ENCODE results near the gene KCTD20. TPM values are rescaled to one million over a fixed set of nuclear protein-coding genes. Genes with fewer than 3 reads are reported as not detected.

KCTD20 gene
- total and polyA plus RNA-seq, 10 of the 15 experiments (the other 5 are each of a cell fraction or from before 2014, with no cell fraction given): 18.1 to 77.0 (median 50.5) TPM

GRCh38 chr6:36463676-36464075 is 20.9 kb downstream of the KCTD20 start (continued):
- TF ChIP-seq, protein P1, sequence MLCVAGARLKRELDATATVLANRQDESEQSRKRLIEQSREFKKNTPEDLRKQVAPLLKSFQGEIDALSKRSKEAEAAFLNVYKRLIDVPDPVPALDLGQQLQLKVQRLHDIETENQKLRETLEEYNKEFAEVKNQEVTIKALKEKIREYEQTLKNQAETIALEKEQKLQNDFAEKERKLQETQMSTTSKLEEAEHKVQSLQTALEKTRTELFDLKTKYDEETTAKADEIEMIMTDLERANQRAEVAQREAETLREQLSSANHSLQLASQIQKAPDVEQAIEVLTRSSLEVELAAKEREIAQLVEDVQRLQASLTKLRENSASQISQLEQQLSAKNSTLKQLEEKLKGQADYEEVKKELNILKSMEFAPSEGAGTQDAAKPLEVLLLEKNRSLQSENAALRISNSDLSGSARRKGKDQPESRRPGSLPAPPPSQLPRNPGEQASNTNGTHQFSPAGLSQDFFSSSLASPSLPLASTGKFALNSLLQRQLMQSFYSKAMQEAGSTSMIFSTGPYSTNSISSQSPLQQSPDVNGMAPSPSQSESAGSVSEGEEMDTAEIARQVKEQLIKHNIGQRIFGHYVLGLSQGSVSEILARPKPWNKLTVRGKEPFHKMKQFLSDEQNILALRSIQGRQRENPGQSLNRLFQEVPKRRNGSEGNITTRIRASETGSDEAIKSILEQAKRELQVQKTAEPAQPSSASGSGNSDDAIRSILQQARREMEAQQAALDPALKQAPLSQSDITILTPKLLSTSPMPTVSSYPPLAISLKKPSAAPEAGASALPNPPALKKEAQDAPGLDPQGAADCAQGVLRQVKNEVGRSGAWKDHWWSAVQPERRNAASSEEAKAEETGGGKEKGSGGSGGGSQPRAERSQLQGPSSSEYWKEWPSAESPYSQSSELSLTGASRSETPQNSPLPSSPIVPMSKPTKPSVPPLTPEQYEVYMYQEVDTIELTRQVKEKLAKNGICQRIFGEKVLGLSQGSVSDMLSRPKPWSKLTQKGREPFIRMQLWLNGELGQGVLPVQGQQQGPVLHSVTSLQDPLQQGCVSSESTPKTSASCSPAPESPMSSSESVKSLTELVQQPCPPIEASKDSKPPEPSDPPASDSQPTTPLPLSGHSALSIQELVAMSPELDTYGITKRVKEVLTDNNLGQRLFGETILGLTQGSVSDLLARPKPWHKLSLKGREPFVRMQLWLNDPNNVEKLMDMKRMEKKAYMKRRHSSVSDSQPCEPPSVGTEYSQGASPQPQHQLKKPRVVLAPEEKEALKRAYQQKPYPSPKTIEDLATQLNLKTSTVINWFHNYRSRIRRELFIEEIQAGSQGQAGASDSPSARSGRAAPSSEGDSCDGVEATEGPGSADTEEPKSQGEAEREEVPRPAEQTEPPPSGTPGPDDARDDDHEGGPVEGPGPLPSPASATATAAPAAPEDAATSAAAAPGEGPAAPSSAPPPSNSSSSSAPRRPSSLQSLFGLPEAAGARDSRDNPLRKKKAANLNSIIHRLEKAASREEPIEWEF (IDR thresholded peaks at IDR 0.05; ENCODE audit: insufficient replicate concordance, low read depth, low read length): no peak
- TF ChIP-seq SMAD5 (IDR thresholded peaks at IDR 0.05; ENCODE audit: low read depth): no peak
- no peak for TF ChIP-seq EGR1 (IDR thresholded peaks at IDR 0.05; ENCODE audit: borderline replicate concordance in 1 of 2, low read depth in 2 of 2, low read length in 2 of 2)
- TF ChIP-seq NFYB (IDR thresholded peaks at IDR 0.05; ENCODE audit: insufficient read depth, low read depth, low read length): no peak
- TF ChIP-seq HCFC1 (IDR thresholded peaks at IDR 0.05; ENCODE audit: low read length): no peak
- TF ChIP-seq, protein P2, sequence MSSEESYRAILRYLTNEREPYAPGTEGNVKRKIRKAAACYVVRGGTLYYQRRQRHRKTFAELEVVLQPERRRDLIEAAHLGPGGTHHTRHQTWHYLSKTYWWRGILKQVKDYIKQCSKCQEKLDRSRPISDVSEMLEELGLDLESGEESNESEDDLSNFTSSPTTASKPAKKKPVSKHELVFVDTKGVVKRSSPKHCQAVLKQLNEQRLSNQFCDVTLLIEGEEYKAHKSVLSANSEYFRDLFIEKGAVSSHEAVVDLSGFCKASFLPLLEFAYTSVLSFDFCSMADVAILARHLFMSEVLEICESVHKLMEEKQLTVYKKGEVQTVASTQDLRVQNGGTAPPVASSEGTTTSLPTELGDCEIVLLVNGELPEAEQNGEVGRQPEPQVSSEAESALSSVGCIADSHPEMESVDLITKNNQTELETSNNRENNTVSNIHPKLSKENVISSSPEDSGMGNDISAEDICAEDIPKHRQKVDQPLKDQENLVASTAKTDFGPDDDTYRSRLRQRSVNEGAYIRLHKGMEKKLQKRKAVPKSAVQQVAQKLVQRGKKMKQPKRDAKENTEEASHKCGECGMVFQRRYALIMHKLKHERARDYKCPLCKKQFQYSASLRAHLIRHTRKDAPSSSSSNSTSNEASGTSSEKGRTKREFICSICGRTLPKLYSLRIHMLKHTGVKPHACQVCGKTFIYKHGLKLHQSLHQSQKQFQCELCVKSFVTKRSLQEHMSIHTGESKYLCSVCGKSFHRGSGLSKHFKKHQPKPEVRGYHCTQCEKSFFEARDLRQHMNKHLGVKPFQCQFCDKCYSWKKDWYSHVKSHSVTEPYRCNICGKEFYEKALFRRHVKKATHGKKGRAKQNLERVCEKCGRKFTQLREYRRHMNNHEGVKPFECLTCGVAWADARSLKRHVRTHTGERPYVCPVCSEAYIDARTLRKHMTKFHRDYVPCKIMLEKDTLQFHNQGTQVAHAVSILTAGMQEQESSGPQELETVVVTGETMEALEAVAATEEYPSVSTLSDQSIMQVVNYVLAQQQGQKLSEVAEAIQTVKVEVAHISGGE (CRISPR knock-in tag; IDR thresholded peaks at IDR 0.05): no peak
- no peak for TF ChIP-seq ZNF274 (IDR thresholded peaks at IDR 0.05; ENCODE audit: insufficient read depth, insufficient read length)
- TF ChIP-seq KAT2A (conservative IDR thresholded peaks at IDR 0.05; ENCODE audit: control insufficient read depth, low read depth, low read length): no peak
